Activated CD8-positive, alpha-beta memory T cell treated with anti-CD3 and anti-CD28 coated beads, Interleukin-2, amount 50 U/mL, for 24 hours (primary cell): ENCODE results near the gene CLCC1.

Experiments used
- DNase-seq: peaks from one replicate; pipeline ENCODE4 v3.0.0-alpha.2; 2020; ENCODE audit errors: extremely low read depth

The CLCC1 gene

DNA sequence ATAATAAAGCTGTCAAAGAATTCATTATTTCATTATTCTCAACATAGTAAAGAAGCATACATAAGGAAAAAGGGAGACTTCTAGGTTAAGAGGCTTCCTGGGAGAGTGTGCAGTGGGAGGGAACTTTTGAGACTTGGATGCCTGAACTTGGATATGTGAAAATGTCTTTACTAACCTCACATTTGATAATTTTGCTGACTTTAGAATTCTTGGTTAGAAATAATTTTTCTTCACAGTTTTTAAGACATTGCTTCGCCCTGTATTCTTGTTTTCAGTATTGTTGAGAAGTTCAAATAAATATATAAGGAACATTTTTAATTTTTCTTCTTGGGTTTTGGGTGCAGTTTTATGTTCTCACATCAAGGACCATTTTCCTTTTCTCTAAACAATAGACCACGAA lies 46.5 kb downstream of the CLCC1 start:
- DNase-seq = no peak
